DMS153 (cell line): ENCODE data around the gene TOMM40L.
A peak's percentile ranks its signal among the peaks of the same experiment; 100 is the strongest.

Experiments used
- DNase-seq: peaks from one replicate; lab custom pipeline; 2025; lab: John Stamatoyannopoulos, UW

TOMM40L gene

DNA sequence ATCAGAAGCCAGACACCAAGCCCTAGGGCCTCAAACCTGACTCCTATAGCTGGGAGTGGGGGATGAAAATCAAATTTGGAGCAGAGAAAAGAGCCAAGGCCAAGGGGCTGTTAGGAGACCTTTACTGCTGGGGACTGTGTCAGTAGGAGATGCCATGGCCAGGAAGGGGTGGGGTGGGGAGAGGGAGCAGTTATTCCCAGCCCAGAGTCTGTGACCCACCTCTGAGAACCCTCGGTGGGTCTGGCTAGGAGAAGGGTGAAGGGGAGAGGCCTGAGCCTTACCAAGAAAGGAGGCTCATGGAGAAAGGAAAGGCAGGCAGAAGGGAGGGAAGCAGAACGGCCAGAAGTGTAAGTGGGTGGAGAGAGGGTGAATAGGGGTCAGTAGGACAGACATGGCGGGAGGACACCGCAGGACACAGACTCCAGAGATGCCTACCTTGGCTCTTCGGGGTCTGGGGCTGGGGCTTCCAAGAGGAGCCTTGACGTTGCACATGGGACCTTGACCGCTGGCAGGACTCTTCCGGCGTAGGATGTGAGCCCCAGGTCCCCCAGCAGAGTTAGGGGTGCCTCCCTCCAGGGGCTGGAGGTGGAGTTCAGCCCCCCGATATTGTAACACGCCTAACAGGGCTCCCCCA lies 28.2 kb upstream of the TOMM40L start:
- no peak for DNase-seq

DNA sequence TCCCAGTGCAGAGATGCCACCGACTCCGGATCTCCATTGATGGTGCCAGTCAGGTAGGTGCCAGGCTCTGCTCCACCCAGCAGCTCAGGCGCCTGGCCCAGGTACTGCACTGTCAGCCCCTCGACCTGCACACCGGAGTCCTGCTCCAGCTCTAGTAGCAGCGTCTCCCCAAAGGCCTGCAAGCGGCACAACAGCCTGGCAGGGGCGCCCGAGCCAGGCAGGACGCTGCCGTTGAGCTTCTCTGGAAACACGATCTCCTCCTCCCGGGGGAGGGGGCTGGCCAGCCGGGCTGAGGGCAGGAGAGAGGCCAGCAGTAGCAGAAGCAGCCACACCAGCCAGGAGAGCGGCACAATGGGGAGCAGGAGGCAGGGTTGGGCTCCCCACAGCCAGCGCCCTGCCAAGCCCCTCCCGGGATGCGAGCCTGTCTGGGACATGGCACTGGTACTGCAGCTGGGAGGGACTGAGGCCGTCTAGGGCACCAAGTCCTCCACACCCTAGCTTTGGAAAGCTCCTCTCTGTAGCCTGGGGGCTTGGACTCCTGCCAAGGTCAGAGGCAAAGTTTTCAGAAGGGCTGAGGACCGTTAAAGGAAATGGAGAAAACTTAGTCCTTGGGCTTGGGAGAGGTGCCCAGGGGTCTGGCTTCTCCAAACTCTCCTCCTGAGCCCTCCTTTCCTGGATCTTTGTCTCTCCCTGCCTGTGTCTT lies 27.5 kb upstream of the TOMM40L start:
- DNase-seq, result peak; percentile 38

DNA sequence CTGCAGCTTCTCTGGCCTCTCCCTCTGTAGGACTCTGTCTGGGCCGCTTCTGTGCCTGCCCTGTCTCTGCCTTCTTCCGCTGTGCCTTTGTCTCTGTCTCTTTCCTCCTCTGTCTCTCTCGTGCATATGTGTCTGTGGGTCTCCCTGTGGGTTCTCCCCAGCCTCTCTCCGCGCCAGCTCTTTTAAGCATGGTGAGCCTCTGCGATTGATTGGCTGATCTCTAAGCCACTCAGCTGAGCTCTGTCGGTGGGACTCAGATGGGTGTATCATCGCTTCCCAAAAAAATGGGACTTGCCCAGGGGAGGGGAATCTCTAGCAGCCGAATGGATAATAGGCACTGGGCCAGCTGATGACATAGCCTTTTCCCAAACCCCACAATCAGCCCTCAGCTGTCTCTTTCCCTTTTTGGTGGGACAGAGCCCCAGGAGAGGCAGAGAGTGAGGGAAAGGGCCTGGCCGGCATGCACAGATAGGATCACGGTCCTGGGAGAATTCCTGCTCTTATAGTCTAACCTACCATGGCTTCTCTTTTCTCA lies 26.9 kb upstream of the TOMM40L start, which contains the start of gene ADAMTS4:
Gene ADAMTS4, minus strand, starts transcription at position 158 of the 535 bp plus-strand sequence. CDS start 427 bp downstream, outside the sequence.
- no peak for DNase-seq

DNA sequence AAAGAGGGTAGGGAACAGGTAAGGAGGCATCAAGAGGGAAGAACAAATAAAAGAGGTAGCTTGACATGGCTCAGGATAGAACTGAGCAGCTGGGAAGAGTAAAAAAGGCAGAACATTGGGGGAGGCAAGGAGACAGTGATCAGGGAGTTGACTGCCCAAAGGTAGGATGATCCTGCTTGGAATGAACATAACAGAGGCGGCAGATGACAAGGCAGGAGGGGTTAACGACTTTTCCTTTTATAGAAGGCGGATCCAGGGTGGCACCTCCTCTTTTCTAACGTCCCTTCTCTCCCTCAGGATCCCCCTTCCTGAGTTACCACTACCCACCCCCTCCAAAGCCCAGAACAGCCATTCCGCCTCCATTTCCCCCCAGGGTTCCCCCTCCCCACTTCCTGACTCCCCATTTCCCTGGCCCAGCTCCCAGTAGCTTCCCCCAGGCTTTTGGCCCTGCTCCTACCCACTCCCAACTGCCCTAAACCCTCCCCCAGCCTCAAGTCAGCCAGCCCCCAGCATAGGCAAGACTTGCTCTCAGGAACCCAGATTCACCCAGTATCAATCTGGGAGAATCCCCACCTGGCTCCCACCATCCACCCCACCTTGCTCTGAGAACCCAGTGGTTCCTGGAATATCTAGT lies 26.2 kb upstream of the TOMM40L start:
- no peak for DNase-seq

DNA sequence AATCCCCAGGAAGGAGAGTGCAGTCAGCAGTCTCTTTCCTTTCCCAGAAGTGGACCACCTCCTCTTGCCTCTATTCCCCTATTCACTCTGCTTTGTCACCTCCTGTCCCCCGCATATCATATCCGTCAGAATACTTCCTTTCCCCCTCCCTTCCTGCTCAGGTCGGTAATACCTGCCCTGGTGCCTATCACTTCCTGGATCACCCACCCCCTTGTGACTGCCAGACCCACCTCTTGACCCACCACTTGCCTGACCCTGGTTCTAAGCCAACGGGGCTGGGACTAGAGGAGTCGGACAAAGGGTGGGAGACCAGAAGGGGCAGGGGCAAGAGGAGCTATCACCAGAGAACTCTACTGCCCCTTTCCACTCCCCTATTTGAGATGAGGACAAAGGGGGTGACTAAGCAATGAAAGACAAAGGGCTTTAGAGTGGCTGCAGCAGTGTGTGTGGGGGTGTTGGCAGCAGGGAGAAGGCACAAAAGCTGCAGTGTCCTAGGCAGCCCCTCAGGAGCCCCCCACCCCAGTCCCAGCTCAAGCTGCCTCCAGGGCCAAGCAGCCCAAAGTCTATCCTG lies 25.4 kb upstream of the TOMM40L start:
- DNase-seq, result no peak

DNA sequence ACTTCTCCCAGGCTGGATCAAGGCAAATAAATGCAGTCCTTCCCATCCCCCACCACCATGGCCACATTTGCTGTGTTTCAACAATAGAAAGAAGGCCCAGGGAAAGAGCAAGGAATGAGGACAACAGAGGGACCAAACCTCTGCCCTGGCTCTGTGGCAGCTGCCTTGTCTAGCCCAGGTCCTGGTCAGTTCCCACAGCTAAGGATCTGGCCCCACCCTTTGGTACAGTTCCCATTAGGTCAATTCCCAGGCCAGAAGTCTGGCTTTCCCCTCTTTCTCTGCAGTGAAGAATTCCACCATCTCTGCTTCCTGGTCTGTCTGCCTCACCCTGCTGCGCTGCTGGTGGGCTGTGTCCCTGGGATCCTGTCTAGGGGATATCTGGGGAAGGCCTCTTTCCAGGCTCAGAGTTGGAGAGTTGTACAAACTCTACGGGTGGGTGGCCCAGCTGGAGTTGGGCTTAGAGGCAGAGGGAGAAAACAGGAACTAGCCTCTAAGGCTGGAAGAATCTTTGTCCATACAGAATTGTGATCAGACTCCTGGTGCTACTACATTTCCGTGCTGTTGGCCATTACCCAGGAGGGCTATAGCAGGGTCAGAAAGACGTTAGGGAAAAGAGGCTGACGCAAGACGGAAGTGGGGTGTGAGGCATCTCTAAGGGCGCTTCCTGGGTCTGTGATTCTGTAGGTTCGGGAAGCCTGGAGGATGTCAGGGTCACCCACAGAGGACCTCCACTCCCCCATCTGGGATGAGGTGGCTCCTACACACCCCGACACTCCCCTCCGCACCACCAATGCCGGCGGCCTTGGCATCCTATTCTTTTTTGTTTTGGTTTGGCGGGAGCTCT lies 24.6 kb upstream of the TOMM40L start:
- DNase-seq, result no peak

DNA sequence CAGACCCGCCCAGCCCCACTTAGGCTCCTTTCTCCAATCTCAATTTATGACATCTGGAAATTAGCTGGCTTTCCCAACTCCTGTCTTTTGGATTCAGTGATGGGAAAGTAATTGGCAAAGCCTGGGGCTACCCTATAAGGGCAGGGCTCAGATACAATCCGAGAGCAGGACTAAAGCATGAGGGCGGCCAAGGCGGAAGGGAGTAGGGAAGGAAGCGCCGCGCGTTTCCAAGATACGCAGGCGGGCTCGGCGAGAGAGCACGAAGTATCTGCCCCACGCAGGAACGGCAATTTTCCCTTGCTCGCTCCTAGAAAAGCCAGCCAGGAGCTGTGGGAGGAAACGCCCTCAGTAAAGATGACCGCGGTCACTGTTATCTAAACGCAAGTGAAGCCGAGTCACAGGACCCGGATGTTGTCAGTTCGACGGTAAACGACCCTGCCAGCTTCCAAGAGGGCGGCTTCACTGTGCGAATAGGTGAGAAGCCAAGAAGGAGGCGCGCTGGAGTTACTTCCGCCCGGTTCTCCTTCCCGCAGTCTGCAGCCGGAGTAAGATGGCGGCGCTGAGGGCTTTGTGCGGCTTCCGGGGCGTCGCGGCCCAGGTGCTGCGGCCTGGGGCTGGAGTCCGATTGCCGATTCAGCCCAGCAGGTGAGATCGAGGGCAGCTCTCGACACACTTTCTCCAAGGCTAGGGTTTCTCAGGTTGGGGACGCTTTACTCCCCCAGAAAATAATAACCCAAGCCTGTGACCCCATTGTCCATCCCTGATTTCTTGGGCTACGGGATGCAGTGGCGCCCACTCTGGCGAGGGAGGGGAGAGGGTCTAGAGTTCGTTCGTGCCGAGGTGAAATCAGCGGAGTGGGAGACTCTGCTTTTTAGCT lies 23.8 kb upstream of the TOMM40L start, which contains the start of gene NDUFS2:
Gene NDUFS2, plus strand, starts transcription at position 532 of the 877 bp plus-strand sequence. Its CDS starts 19 bp downstream, at position 551.
- peak; percentile 100 for DNase-seq

DNA sequence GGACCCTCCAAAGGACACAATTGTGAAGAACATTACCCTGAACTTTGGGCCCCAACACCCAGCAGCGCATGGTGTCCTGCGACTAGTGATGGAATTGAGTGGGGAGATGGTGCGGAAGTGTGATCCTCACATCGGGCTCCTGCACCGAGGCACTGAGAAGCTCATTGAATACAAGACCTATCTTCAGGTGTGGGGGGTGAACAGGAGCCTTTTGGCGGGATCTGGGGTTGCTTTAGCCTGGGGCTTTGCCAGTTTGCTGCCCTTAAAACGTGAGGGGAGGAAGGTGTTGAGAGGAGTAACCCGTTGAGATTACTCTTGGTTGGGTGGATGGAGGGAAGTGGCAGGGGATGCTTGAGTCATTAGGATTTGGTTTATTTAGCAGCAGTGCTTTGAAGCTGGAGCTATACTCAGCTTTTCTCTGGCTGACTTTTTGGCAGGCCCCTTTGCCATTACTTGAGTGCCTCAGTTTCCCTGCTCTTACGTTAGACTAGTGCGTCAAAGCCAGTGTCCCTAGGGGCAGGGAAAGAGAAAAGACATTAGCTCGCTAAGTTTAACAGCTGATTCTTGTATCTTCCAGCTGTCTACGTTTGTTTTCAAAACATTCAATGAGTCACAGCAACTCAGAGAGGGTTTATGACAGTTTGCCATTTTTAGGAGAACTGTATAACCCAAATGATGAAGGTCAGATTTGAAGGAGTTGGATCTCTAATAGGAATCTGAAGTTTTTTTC lies 19.3 kb upstream of the TOMM40L start:
- no peak for DNase-seq

DNA sequence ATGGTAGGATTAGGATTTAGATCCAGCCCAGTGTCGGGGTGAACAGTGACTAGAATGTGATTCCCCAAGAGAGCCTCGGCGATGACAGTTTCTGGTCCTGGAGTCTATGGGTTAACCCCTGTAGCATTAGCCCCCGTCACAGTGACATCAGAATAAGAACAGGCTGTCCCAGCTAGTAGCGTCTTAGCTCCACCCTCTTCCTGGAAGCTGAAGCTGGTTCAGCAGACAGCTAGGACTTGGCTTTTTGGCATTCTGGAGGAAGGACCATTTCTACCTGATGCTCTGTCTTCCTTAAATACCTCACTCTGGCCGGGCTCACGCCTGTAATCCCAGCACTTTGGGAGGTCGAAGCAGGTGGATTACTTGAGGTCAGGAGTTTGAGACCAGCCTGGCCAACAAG lies 18.7 kb upstream of the TOMM40L start:
- DNase-seq, result no peak

DNA sequence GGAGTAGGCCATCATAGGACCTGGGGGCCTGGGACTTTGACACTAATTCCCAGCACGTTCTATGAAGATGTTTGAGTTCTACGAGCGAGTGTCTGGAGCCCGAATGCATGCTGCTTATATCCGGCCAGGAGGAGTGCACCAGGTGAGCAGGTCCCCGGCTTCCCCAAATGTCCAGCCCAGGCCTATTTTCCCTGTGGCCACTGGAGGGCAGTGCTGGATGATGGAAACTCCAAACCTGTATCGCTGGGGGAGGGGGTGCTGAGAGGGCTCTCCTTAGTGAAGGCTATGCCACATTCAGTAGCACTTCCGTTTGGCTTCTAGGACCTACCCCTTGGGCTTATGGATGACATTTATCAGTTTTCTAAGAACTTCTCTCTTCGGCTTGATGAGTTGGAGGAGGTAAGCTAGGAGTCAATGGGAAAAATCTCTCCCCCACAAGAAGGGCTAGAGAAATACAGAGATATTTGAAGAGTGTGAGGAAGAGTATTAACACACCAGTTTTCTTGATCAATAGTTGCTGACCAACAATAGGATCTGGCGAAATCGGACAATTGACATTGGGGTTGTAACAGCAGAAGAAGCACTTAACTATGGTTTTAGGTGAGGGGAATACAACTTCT lies 16.0 kb upstream of the TOMM40L start:
- peak; percentile 59 for DNase-seq

DNA sequence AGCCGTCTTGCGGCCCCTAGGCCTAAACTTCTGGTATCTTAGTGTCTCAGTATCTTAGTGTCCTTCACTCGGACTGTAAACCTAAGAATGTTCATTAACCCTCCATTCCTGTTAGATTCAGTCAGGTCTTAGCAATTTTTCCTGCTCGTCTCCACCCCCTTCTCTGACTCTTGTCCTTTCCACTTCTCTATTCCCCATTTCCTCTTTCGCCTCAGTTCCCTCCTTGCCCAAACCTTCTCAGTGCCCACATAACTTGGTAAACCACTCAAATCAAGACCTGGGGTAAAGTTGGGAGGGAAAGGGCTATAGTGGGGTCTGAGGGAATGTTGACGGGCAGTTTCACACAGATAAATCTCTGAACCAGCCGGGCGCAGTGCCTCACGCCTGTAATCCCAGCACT lies 11.5 kb upstream of the TOMM40L start:
- no peak for DNase-seq

DNA sequence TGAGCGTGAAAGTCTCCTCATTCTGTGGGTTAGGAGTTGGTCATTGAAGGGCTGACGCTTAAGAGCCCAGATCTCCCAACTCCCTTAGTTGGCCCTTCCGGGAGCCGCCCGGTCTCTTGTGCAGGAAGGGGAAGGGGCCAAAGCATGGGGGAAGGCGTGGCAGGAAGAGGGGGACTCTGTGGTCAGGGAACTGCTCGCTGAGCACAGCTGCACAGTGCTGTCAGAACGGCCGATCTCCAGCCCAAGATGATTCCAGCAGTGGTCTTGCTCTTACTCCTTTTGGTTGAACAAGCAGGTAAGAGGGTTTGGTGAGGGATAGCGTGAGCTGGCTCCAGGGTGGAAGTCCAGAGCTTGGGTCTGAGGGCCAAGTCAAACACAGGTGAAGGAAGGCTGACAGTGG lies 10.8 kb upstream of the TOMM40L start, which contains the start of gene FCER1G:
Gene FCER1G, plus strand, starts transcription at position 220 of the 400 bp plus-strand sequence. Its CDS starts 27 bp downstream, at position 247.
- no peak for DNase-seq

DNA sequence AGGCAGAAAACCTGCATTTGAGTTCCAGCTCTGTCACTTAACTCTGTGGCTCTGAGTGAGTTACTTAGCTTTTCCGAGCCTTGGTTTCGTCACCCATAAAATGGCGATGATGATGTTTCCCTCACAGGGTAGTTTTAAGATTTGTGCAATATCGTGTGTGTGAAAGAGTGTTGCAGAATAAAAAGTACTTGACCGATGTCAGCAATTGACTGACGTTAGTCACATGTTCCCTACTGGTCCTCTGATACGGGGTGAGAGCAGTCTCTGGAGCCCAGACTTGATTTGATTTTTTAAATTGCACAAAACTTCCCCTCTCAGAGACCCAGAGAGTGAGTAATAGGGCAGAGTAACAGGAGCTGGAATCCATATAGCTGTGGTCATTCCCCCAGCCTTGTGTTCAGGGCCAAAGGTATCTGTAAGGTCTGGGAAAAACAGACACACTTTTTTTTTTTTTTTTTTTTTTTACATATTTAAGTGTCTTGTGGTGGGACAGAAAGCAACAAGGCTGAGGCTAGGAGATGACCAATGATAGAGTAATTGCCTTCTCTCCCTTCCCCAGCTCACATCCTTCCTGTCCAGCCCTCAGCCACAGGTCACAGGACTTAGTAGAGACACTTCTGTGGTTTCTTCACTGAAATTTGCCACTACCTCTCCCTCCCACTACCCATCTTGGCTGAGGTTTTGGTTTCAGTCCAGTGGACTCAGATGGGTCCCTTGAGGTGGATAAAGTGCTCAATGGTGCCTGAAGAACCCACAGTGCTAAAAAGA lies 8.7 kb upstream of the TOMM40L start:
- DNase-seq, result no peak

DNA sequence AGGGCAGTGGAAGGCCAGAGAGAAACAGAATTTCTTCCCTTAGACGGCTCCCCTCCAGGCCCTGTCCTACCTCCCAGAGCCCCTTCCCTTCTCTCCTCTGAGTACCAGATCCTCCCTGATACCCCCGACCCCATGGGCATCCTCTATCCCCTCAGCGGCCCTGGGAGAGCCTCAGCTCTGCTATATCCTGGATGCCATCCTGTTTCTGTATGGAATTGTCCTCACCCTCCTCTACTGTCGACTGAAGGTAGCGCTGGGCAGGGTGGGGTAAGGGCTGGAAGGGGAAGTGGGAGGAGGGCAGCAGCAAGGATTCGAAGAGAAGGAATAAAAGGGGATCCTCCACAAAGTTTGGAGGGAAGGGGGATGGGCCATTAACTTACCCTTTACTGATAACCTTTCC lies 8.0 kb upstream of the TOMM40L start:
- no peak for DNase-seq

DNA sequence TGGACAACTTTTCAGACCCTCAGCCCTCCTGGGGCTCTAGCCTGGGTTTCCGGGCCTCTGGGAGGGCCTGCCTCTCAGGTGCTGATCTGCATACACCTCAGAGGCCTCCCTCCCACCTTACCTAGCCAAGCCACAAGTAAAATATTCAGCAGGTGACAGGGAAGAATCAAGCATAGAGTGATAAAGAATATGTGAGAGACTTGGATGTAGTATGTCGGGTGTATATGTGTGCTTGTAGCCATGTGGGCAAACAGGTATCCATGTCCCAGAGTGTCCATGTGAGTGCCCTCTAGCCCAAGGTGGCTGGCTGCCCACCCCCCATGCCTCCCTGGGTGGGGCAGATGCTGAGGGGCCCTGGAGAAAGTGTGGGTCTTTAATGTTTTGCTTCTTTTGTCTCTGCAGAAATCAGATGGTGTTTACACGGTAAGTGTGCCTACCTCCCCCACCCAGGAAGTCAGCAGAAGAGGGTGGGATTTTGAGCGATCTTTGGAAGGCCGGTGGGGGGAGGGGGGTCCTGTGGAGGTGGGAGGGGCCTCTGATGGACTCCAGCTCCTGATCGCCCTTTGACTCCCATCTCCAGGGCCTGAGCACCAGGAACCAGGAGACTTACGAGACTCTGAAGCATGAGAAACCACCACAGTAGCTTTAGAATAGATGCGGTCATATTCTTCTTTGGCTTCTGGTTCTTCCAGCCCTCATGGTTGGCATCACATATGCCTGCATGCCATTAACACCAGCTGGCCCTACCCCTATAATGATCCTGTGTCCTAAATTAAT lies 7.4 kb upstream of the TOMM40L start:
- no peak for DNase-seq

DNA sequence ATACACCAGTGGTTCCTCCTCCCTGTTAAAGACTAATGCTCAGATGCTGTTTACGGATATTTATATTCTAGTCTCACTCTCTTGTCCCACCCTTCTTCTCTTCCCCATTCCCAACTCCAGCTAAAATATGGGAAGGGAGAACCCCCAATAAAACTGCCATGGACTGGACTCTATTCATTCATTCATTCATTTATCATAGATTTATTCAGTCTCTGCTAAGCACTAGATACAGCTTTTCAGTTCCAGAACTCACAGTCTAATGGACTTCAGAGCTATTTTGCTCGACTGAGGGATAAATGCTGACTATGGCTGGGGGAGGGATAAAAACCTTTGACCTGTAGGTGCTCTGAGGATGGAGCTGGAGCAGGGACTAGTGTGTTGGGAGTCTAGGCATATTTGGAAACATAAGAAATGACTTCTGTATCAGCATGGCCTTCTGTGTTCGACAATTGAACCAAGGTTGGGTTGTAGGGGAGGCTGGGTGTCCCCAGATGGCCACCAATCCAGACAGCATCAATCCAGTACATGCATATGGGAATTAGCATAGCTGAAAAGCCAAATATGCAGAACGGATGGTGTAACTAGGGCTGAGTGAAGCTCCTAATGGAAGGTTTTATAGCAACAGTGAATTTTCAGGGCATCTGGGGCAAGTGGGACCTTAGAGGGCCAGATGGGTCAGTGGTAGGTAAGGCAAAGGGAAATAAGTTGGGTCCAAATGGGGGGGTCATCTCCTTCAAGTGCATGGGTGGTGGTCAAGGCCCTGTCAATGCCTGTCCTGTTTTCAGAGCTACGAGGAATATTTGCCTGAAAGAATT lies 6.6 kb upstream of the TOMM40L start:
- DNase-seq, result no peak

DNA sequence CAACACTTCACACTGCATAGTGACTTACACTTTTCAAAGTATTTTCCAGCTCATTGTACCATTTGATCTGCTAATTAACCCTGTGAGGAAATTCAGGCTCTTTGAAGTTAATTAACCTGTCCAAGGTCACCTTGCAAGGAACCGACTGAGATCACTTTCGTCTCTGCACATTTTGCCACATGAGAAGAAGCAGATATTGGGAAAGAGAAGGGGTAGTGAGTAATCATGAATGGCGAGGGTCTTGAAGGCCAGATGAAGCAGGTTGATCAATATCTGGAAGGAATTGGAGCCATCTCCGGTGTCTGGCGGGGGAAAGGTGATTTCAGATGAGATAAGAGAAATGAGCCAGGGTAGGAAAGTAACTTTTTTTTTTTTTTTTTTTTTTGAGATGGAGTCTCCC lies 5.9 kb upstream of the TOMM40L start:
- no peak for DNase-seq
